ENCODE measurements around the gene RGS9. TPM values are rescaled to one million over a fixed set of nuclear protein-coding genes. Genes with fewer than 3 reads are reported as not detected.

The RGS9 gene
- total and polyA plus RNA-seq, 4 donors: 2.1 to 10.6 (median 3.3) TPM

GRCh38 chr17:65174974-65175373, 37.8 kb downstream of the RGS9 start:
- WGBS, 2 donors: 87 to 88% methylated on average over 2 of the region's 2 CpGs
- H3K9ac ChIP-seq (ENCODE audit: insufficient read depth in 1 of 2, low read length in 2 of 2): no peak overlapping the region
- H3K4me1 ChIP-seq (ENCODE audit: control insufficient read depth in 5 of 5, insufficient read depth in 5 of 5, low read length in 5 of 5): peaks cover 0 to 11% (median 4%) of the 10 kb centered on the region in 5 donors
- H3K27ac ChIP-seq (ENCODE audit: low read depth in 1 of 2, low read length in 1 of 2): no peak overlapping the region
- DNase-seq (no peak), ATAC-seq (ENCODE audit: insufficient read depth, low FRiP score) (no peak)
- H3K9me3 ChIP-seq (ENCODE audit: control insufficient read depth in 4 of 4, insufficient read depth in 3 of 4, low read length in 3 of 4): no peaks in the 10 kb centered on the region
- H3K4me3 ChIP-seq: no peak overlapping the region
- TF ChIP-seq CTCF (IDR thresholded peaks at IDR 0.05; ENCODE audit: control extremely low read depth, extremely low read depth): no peak
- H3K27me3 ChIP-seq (ENCODE audit: control insufficient read depth in 3 of 3, insufficient read depth in 3 of 3, low read length in 2 of 3): no peaks in the 10 kb centered on the region
- H3K36me3 ChIP-seq (ENCODE audit: control insufficient read depth in 4 of 4, insufficient read depth in 4 of 4, low read length in 4 of 4): no peaks in the 10 kb centered on the region

- ATAC-seq (ENCODE audit: insufficient read depth, low FRiP score): no peak
Measured at GRCh38 chr17:65175952-65176351, 38.8 kb downstream of the RGS9 start.

GRCh38 chr17:65176646-65177409, 39.7 kb downstream of the RGS9 start:
- DNase-seq (no peak), ATAC-seq (ENCODE audit: insufficient read depth, low FRiP score) (no peak)
- Histone ChIP-seq H3K9me3 (ENCODE audit: control insufficient read depth in 4 of 4, insufficient read depth in 3 of 4, low read length in 3 of 4) (no peaks in the 10 kb centered on the region), H3K4me3 (no peak overlapping the region), H3K27ac (ENCODE audit: low read depth in 1 of 2, low read length in 1 of 2) (no peak overlapping the region), H3K9ac (ENCODE audit: insufficient read depth in 1 of 2, low read length in 2 of 2) (no peak overlapping the region), H3K27me3 (ENCODE audit: control insufficient read depth in 3 of 3, insufficient read depth in 3 of 3, low read length in 2 of 3) (no peaks in the 10 kb centered on the region), H3K36me3 (ENCODE audit: control insufficient read depth in 4 of 4, insufficient read depth in 4 of 4, low read length in 4 of 4) (no peaks in the 10 kb centered on the region), H3K4me1 (ENCODE audit: control insufficient read depth in 5 of 5, insufficient read depth in 5 of 5, low read length in 5 of 5) (peaks cover 0 to 4% (median 0%) of the 10 kb centered on the region in 5 donors)
- no peak for TF ChIP-seq CTCF (IDR thresholded peaks at IDR 0.05; ENCODE audit: control extremely low read depth, extremely low read depth)
- WGBS, 2 donors: 96 to 99% methylated on average over 5 of the region's 5 CpGs

More at GRCh38 chr17:65175952-65176351, 38.8 kb downstream of the RGS9 start:
- Histone ChIP-seq H3K27me3 (ENCODE audit: control insufficient read depth in 3 of 3, insufficient read depth in 3 of 3, low read length in 2 of 3) (no peaks in the 10 kb centered on the region), H3K4me1 (ENCODE audit: control insufficient read depth in 5 of 5, insufficient read depth in 5 of 5, low read length in 5 of 5) (peaks cover 0 to 5% (median 0%) of the 10 kb centered on the region in 5 donors), H3K9me3 (ENCODE audit: control insufficient read depth in 4 of 4, insufficient read depth in 3 of 4, low read length in 3 of 4) (no peaks in the 10 kb centered on the region), H3K36me3 (ENCODE audit: control insufficient read depth in 4 of 4, insufficient read depth in 4 of 4, low read length in 4 of 4) (no peaks in the 10 kb centered on the region), H3K27ac (ENCODE audit: low read depth in 1 of 2, low read length in 1 of 2) (no peak overlapping the region), H3K4me3 (no peak overlapping the region), H3K9ac (ENCODE audit: insufficient read depth in 1 of 2, low read length in 2 of 2) (no peak overlapping the region)
- DNase-seq: no peak
- TF ChIP-seq CTCF (IDR thresholded peaks at IDR 0.05; ENCODE audit: control extremely low read depth, extremely low read depth): no peak

Measured in lung (tissue), 12 donors.